Measurements from ENCODE around the gene KDM2B. TPM values are rescaled to one million over a fixed set of nuclear protein-coding genes. Genes with fewer than 3 reads are reported as not detected.

KDM2B gene
- total and polyA plus RNA-seq, 2 experiments from 2014 or later, result 30.8 to 82.1 TPM

GRCh38 chr12:121565076-121565475, 15.7 kb downstream of the KDM2B start:
- no peak overlapping the region for H3K4me3 ChIP-seq
- no peaks in the 10 kb centered on the region for H3K9me3 ChIP-seq (ENCODE audit: low read depth)
- H3K27ac ChIP-seq, result no peak overlapping the region
- H3K4me1 ChIP-seq (ENCODE audit: low read depth), result peaks cover 6% of the 10 kb centered on the region
- no peak for DNase-seq (ENCODE audit: low read depth in 1 of 2, low spot score in 1 of 2)
- H3K36me3 ChIP-seq, result no peaks in the 10 kb centered on the region
- no peaks in the 10 kb centered on the region for H3K27me3 ChIP-seq
- no peak for TF ChIP-seq CTCF (IDR thresholded peaks at IDR 0.05; ENCODE audit: low read depth, low read length)

- H3K4me3 ChIP-seq, result no peak overlapping the region
- H3K27ac ChIP-seq, result no peak overlapping the region
- no peak for TF ChIP-seq CTCF (IDR thresholded peaks at IDR 0.05; ENCODE audit: low read depth, low read length)
- H3K27me3 ChIP-seq, result no peaks in the 10 kb centered on the region
- no peaks in the 10 kb centered on the region for H3K36me3 ChIP-seq
- no peaks in the 10 kb centered on the region for H3K4me1 ChIP-seq (ENCODE audit: low read depth)
- DNase-seq (ENCODE audit: low read depth in 1 of 2, low spot score in 1 of 2), result no peak
- H3K9me3 ChIP-seq (ENCODE audit: low read depth), result no peaks in the 10 kb centered on the region
Observed at GRCh38 chr12:121562488-121562887, 18.3 kb downstream of the KDM2B start.

- no peak for TF ChIP-seq CTCF (IDR thresholded peaks at IDR 0.05; ENCODE audit: low read depth, low read length)
Observed at GRCh38 chr12:121561009-121561395, 19.8 kb downstream of the KDM2B start.

GRCh38 chr12:121560392-121561008, 20.3 kb downstream of the KDM2B start:
- no peak for DNase-seq (ENCODE audit: low read depth in 1 of 2, low spot score in 1 of 2)
- no peak overlapping the region for H3K27ac ChIP-seq

More at GRCh38 chr12:121561009-121561395, 19.8 kb downstream of the KDM2B start:
- DNase-seq (ENCODE audit: low read depth in 1 of 2, low spot score in 1 of 2), result no peak
- no peaks in the 10 kb centered on the region for H3K27me3 ChIP-seq
- H3K27ac ChIP-seq, result no peak overlapping the region
- no peak overlapping the region for H3K4me3 ChIP-seq
- H3K36me3 ChIP-seq, result no peaks in the 10 kb centered on the region
- H3K9me3 ChIP-seq (ENCODE audit: low read depth), result no peaks in the 10 kb centered on the region
- H3K4me1 ChIP-seq (ENCODE audit: low read depth), result no peaks in the 10 kb centered on the region

GRCh38 chr12:121558956-121559355, 21.9 kb downstream of the KDM2B start:
- H3K27me3 ChIP-seq, result no peaks in the 10 kb centered on the region
- DNase-seq (ENCODE audit: low read depth in 1 of 2, low spot score in 1 of 2), result no peak

More at GRCh38 chr12:121560392-121561008, 20.3 kb downstream of the KDM2B start:
- no peak for TF ChIP-seq CTCF (IDR thresholded peaks at IDR 0.05; ENCODE audit: low read depth, low read length)
- Histone ChIP-seq H3K4me3 (no peak overlapping the region), H3K9me3 (ENCODE audit: low read depth) (no peaks in the 10 kb centered on the region), H3K27me3 (no peaks in the 10 kb centered on the region), H3K36me3 (no peaks in the 10 kb centered on the region), H3K4me1 (ENCODE audit: low read depth) (no peaks in the 10 kb centered on the region)

More at GRCh38 chr12:121558956-121559355, 21.9 kb downstream of the KDM2B start:
- Histone ChIP-seq H3K4me1 (ENCODE audit: low read depth) (no peaks in the 10 kb centered on the region), H3K4me3 (no peak overlapping the region), H3K36me3 (no peaks in the 10 kb centered on the region), H3K9me3 (ENCODE audit: low read depth) (no peaks in the 10 kb centered on the region), H3K27ac (no peak overlapping the region)
- no peak for TF ChIP-seq CTCF (IDR thresholded peaks at IDR 0.05; ENCODE audit: low read depth, low read length)

Measured in cardiac muscle cell (in vitro differentiated cells and primary cell).